Activated CD4-positive, alpha-beta T cell treated with anti-CD3 and anti-CD28 coated beads, Interleukin-2, amount 50 U/mL, for 16 hours (primary cell): ENCODE data around the gene HOXC4.
"Not testable (repeated sequence)": the region's sequence is repeated elsewhere in the genome, so short reads cannot be mapped to it uniquely, and the experiment has no call there.

Experiments
- DNase-seq: peaks from one replicate; pipeline ENCODE4 v3.0.0-alpha.2; 2020

The HOXC4 gene

DNA sequence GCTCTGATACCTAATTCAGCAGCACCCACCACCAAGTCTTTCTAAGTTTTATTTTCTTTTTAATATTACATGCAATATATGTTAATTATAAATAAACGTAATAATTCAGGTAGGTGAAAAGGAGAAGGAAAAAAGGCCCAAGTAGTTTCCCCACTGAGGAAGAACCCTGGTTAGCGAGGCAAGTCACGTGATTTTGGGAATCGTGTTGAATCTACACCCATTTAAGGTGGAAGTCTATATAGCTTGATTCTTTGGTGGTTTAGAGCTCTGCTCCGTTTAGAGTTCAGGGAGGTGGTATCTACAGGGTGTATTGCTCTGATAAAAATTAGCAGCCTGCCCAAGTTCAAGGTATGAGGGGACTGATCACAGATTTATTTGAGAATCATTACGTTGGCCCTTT lies 47.0 kb downstream of the HOXC4 start:
- DNase-seq: not testable (repeated sequence)

DNA sequence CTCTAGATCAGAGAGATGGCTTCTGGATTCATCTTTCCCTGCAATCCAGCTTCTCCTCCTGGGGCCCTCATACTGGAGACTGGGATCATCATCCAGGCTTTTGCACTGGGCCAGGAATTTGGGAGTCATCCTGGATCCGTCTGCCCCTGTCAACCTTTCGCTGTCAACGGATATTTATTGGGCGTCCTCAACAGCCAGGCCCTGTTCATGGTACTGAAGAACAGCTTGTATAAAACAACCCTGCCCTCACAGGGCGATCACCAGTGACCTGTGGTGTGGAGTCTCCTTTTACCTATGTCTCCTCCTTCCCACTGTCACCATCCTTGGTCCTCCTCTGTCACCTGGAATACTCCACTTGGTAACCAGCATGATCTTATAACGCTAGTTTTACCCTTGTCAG lies 48.6 kb downstream of the HOXC4 start:
- DNase-seq: not testable (repeated sequence)

DNA sequence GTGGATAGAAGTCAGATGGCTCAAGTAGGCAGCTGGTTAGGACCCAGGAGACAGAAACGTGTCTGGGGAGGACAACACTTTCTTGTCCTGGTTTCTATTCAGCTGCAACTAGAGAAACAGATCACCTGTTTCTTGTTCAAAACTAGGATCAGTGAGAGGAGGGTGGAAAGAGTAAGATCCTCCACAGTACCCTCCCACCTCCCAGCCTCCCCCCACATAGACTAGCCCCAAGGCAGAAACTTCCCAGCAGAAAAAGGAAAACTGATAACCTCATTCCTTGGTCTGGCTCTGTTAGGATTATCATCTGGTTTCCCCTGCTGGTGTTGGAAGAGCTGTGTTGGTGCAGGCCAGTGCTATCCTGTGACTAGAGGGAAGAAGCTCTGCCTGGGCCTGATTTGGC lies 50.2 kb downstream of the HOXC4 start:
- DNase-seq: not testable (repeated sequence)
